ENCODE results near the gene TENM3. TPM values are rescaled to one million over a fixed set of nuclear protein-coding genes. Genes with fewer than 3 reads are reported as not detected.

The TENM3 gene
- total and polyA plus RNA-seq, 12 donors, result 0.20 to 6.6 (median 3.5) TPM

DNA sequence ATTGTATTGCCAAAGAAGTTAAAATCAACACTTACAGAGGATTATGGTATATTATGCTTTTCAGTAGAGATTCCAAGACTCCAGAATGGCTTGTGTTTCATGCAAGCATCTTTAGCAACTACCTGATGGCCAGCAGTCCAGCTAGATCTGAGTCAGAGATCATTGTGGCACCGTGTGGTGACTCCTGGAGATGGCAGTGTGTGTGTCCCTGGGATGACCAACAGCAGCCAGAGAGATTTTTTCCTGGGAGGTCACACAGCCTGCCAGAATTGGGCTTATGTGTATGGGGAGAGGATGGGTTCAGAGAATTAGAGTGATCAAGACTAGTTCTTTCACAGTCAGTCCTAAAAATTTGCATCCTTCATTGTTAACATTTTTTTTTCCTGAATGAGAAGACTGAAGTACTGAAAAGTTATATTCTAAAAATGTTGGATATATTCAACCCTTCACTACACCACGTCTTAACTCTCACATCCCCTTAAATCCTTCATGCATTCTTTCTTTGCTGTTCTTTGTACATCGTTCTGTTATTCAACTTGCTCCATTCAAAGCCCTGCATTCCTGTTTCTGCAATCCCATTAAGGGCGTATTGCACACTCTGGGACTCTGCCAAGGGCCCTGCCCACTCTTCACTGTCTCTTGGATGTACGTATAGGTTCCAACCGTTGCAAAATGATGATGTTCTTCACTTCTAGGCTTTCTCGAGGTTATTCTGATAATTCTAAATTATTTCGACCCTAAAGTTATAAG, 12.4 kb downstream of the TENM3 start:
- Histone ChIP-seq H3K9me3 (peaks cover 0 to 9% (median 0%) of the 10 kb centered on the region in 11 donors), H3K27me3 (peaks cover 0 to 6% (median 0%) of the 10 kb centered on the region in 7 donors), H3K27ac (no peak overlapping the region), H3K4me1 (no peaks in the 10 kb centered on the region), H3K4me3 (no peak overlapping the region), H3K36me3 (no peaks in the 10 kb centered on the region)
- intact Hi-C loops (cut with DNase I), result no loop called here
- TF ChIP-seq, protein P1, sequence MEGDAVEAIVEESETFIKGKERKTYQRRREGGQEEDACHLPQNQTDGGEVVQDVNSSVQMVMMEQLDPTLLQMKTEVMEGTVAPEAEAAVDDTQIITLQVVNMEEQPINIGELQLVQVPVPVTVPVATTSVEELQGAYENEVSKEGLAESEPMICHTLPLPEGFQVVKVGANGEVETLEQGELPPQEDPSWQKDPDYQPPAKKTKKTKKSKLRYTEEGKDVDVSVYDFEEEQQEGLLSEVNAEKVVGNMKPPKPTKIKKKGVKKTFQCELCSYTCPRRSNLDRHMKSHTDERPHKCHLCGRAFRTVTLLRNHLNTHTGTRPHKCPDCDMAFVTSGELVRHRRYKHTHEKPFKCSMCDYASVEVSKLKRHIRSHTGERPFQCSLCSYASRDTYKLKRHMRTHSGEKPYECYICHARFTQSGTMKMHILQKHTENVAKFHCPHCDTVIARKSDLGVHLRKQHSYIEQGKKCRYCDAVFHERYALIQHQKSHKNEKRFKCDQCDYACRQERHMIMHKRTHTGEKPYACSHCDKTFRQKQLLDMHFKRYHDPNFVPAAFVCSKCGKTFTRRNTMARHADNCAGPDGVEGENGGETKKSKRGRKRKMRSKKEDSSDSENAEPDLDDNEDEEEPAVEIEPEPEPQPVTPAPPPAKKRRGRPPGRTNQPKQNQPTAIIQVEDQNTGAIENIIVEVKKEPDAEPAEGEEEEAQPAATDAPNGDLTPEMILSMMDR (IDR thresholded peaks at IDR 0.05), result no peak
- 72 to 73% methylated on average over 8 of the region's 8 CpGs for WGBS, 2 donors
- no peak for ATAC-seq
- DNase-seq, result no peak

DNA sequence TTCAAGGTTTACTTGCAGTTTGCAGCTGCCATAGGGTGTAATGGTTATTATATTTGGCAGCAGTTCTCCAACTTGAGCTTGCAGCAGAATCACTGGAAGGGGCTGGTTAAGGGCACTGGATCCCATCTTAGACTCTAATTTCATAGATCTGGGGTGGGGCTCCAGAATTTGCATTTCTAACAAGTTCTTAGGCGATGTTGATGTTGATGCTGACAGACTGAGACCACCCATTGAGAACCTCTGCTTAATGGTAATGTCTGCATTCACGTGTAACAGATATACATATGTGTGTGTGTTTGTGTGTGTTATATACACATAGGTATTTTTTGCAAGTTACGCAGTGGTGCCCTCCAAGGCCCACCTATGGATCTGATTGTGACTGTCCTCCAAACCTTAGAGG, 13.8 kb downstream of the TENM3 start:
- intact Hi-C loops (cut with DNase I), result no loop called here
- Histone ChIP-seq H3K9me3 (peaks cover 0 to 9% (median 0%) of the 10 kb centered on the region in 11 donors), H3K4me3 (no peak overlapping the region), H3K4me1 (no peaks in the 10 kb centered on the region), H3K36me3 (no peaks in the 10 kb centered on the region), H3K27me3 (peaks cover 0 to 3% (median 0%) of the 10 kb centered on the region in 7 donors), H3K27ac (no peak overlapping the region)
- TF ChIP-seq, protein P1 (IDR thresholded peaks at IDR 0.05), result no peak
- ATAC-seq (no peak), DNase-seq (no peak)
- WGBS, 2 donors, result 92 to 93% methylated on average over 3 of the region's 3 CpGs

DNA sequence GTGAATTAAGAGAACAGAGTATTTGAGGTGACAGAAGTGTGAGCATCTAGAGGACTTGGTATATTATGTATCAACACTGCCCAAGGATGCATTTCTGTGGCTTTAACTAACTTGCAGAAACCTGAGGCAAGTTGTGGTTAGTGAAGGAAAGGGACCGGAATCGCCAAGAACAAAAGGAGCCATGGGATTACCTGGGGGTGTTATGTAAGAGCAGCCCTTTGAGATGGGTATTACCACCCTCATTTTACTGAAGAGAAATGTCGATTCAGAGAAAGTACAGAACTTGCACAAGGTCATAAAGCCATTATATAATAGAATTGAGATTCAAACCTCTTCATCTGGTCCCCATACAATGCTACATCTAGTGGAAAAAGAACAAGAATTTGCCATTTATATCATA, 14.3 kb downstream of the TENM3 start:
- peaks cover 0 to 3% (median 0%) of the 10 kb centered on the region in 7 donors for H3K27me3 ChIP-seq
- intact Hi-C loops (cut with DNase I), result no loop called here
- H3K27ac ChIP-seq, result no peak overlapping the region
- no peak overlapping the region for H3K4me3 ChIP-seq
- TF ChIP-seq, protein P1 (IDR thresholded peaks at IDR 0.05), result no peak
- ATAC-seq (no peak), DNase-seq (no peak)
- no peaks in the 10 kb centered on the region for H3K36me3 ChIP-seq
- no peaks in the 10 kb centered on the region for H3K4me1 ChIP-seq
- peaks cover 0 to 9% (median 0%) of the 10 kb centered on the region in 11 donors for H3K9me3 ChIP-seq
- 64 to 72% methylated on average over 3 of the region's 3 CpGs for WGBS, 2 donors

DNA sequence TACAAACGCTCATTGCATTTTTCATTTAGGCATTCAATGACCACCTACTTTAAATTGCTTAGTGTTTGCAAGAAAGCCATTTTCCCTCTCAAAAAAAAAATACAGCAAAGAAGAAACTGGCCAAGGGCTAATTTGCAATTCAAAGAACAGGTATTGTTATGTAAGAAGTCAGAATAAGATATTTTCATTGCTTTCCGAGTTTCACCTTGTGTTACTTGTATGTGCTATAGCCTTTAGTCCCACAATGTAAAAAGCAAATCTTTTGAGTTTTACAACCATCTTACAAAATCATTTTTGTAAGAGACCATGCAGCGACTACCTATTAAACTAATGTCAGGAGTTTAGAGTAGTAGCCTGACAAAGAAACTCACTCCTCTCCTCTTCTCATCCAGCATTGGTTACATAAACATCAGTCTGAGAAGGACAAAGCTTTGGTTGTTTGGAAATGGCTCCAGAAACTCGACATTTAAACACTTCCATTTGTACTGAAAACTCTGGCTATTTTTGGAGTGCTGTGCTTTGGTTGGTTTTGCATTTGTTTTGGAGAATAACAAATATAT, 15.3 kb downstream of the TENM3 start:
- no peak overlapping the region for H3K27ac ChIP-seq
- intact Hi-C loops (cut with DNase I), result no loop called here
- H3K4me3 ChIP-seq, result no peak overlapping the region
- H3K36me3 ChIP-seq, result no peaks in the 10 kb centered on the region
- DNase-seq, result no peak
- 64 to 71% methylated on average over 4 of the region's 4 CpGs for WGBS, 2 donors
- H3K4me1 ChIP-seq, result no peaks in the 10 kb centered on the region
- ATAC-seq, result no peak
- TF ChIP-seq, protein P1 (IDR thresholded peaks at IDR 0.05), result no peak
- H3K27me3 ChIP-seq, result peaks cover 0 to 3% (median 0%) of the 10 kb centered on the region in 7 donors
- peaks cover 0 to 9% (median 0%) of the 10 kb centered on the region in 11 donors for H3K9me3 ChIP-seq
